Measurements from ENCODE around the gene PPP2R5C.

The PPP2R5C gene

DNA sequence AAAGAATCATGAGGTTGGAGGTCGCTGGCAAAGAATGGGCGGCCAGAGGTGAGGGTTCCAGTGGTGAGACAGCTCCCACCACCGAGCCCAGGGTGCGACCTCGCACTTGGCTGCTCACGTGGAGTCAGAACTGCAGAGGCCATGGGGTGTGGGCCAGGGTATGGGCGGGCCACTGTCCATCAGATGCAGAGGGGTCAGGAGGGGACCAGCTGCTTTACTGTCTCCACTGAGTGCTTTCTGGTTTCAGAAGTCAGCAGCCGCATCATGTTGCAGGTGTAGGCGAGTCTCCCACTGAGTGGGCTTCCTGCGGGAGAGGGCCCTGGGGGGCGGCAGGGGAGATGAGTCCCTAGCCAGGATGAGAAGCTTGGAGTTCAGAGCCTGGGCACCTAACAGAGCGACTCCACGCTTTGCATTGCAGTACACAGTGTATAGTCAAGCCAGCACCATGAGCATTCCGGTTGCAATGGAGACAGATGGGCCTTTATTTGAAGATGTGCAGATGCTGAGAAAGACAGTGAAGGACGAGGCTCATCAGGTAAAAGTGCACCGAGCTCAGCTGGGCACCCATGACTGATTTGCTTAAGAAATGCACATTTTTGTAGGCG lies 156.0 kb downstream of the PPP2R5C start:
- no peak for DNase-seq (ENCODE audit: low read depth)

DNA sequence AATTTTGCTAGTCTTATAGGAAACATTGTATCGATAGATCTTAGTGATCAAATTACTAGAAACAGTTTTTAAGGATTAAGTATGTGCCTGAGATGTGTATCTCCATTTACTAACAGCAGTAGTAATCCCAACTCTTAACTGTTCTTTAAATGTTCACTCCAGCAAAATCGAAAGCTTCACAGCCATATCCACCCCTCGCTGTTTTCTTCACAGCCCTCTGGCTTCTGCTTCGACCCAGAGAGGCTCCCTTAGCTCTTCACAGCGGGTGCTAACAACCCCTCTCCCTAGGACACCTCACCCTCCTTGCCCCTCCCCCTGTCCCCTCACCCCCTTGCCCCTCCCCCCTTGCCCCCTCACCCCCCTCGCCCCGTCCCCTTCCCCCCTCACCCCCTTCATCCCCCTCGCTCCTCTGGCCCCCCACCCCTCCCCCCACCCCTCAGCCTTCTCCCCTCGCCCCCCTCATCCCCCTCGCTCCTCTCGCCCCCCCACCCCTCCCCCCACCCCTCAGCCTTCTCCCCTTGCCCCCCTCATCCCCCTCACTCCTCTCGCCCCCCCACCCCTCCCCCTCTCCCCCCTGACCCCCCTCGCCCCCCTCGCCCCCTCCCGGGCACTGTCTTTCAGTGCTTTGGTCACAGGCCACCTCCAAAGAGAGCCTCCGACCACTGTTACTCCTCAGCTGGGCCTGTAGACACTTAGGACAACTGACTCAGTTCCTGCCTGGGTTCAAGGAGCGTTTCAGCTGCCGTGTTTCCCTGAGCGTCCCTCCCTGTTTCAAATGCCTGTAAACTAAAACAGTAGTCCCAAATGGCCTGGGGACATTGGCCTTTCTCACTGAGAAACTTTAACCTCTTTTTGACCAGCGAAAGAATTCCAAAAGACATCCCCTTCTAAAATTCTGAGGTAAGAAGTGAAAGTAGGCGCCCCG lies 156.8 kb downstream of the PPP2R5C start:
- no peak for DNase-seq (ENCODE audit: low read depth)

DNA sequence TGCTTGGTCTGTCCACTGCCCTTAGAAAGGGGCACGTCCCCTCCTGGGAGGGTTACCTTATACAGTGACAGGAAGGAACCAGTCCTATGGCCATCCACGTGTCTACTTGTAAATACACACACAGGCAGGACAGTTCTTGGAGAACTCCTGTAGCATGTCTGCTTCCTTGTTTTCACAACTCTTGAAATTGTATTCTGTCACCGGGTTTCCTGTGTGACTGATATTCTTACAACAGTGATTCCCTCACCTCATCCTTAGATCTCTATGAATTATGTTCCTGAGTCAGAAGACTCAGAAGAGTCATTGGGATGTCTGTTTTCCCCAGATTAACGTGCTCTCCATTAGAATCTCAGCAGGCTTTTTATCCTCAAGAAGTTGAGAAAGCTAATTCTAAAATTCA lies 158.8 kb downstream of the PPP2R5C start:
- no peak for DNase-seq (ENCODE audit: low read depth)

DNA sequence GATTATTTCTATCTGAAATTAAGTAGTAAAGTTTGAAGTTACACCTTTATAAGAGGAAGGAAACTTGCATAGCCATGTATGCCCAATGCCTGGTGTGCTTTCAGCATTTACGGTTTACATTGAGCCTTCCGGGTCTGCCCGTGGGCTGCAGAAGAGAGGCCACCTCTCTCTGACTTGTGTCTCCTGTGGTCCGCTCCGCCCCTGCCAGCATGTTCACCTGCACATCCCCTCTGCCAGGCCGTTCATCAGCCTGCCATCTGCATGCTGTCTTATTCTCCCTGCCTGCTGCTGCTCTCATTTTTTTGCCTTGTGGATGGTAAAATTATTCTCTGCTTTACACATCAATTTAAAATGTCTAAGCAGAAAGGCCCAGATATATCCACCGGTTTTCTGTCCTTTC lies 161.4 kb downstream of the PPP2R5C start:
- DNase-seq (ENCODE audit: low read depth) = no peak

DNA sequence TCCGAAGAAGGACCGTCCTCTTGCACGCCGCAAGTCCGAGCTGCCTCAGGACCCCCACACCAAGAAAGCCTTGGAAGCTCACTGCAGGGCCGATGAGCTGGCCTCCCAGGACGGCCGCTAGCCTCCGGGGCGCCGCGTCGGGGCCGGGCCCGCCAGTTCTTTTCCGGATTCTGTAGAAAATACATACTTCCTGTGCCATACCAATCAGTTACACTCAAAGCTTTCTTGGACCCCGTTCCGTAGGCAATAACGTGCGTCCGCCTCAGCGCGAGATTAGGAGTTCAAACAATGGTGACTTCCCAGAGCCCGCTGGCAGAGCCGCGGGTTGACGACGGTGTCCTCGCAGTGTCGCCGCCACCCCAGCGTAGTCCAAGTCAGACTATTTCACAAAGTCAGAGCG lies 163.6 kb downstream of the PPP2R5C start:
- no peak for DNase-seq (ENCODE audit: low read depth)

DNA sequence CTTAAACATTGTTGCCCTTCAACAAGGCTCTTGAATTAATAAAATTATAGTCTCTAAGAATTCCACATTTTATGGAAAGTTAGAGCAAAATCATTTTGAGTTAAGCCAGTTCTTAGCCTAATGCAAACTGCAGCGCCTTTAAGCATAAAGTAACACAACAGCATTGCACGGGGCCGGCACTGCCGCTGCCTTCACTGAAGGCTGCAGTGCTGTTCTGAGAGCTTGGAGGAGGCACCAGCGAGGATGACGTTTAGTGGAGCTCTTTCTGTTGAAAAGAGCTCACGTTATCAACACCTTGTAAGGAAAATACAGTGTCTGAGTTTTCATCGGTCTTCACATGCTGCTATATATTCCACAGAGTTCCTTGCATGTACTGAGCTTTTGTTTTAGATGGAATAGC lies 164.6 kb downstream of the PPP2R5C start:
- DNase-seq (ENCODE audit: low read depth) = no peak

GRCh38 chr14:101926620-101927019 lies 165.1 kb downstream of the PPP2R5C start:
- DNase-seq (ENCODE audit: low read depth) = no peak

DNA sequence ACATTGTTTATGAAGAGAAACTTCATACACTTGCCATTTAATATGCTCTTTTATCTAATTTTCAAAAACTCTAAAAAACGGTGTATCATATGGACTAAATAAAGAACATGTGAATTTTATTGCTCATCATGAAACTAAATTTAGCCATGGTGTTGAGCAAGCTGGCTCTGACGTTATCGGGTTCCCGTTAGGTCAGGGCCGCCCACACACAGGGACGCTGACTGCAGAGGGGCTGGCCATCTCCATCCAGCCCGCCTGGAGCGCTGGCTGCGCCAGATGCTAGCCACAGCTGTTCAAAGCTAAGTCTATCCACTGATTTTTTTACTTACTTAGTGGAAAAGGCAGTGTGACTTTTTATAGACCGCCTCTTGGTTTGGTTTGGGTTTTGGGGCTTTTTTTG lies 166.3 kb downstream of the PPP2R5C start:
- DNase-seq (ENCODE audit: low read depth) = no peak

GRCh38 chr14:101928415-101928841 lies 166.9 kb downstream of the PPP2R5C start:
- DNase-seq (ENCODE audit: low read depth) = no peak

- DNase-seq (ENCODE audit: low read depth) = no peak
Observed at GRCh38 chr14:101929096-101929495, 167.6 kb downstream of the PPP2R5C start.

- DNase-seq (ENCODE audit: low read depth) = no peak
Observed at GRCh38 chr14:101929946-101930345, 168.4 kb downstream of the PPP2R5C start.

- no peak for DNase-seq (ENCODE audit: low read depth)
Observed at GRCh38 chr14:101932673-101933072, 171.2 kb downstream of the PPP2R5C start.

DNA sequence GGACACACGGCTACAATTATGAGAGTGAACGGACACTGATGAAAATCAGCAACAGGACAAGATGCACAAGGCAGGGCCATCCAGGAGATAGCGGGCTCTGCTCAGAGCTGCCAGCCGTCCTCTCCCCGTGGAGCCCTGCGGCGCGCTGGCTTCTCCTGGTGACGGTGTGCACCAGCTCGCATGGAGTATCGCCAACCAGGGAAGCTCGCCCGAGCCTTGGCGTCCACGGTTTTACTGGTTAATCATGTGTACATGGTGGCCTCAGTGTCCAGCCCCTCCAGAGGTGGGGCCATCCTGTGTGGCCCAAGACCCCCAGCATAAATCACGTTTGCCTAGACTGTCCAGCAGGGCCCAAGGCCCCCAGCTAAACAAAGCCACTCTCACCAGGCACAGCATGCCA lies 171.7 kb downstream of the PPP2R5C start:
- no peak for DNase-seq (ENCODE audit: low read depth)

DNA sequence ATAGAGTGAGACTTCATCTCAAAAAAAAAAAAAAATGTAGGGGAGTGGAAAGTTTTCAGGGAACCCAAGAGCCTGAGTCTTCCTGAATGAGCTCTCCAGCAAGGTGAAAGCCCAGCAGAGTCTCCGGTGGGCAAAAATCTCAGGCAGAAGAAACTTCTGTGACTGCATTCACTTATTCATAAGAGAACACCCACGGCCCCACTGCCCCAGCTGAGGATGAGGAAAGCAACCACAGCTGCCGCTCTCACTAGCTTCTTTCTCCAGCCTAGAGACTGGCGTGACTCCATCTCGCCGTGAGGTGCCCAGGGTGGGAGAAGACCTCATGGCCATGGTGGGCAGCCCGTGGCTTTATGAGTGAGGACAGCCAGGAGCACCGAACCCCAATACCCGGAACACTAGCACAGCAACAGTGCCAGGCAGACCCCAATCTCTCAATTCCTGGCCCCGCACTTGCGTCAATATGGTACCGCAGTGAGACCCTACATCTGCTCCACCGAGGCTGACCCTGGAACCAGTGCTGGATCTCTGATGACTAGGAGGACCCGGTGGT lies 173.2 kb downstream of the PPP2R5C start:
- DNase-seq (ENCODE audit: low read depth) = no peak

DNA sequence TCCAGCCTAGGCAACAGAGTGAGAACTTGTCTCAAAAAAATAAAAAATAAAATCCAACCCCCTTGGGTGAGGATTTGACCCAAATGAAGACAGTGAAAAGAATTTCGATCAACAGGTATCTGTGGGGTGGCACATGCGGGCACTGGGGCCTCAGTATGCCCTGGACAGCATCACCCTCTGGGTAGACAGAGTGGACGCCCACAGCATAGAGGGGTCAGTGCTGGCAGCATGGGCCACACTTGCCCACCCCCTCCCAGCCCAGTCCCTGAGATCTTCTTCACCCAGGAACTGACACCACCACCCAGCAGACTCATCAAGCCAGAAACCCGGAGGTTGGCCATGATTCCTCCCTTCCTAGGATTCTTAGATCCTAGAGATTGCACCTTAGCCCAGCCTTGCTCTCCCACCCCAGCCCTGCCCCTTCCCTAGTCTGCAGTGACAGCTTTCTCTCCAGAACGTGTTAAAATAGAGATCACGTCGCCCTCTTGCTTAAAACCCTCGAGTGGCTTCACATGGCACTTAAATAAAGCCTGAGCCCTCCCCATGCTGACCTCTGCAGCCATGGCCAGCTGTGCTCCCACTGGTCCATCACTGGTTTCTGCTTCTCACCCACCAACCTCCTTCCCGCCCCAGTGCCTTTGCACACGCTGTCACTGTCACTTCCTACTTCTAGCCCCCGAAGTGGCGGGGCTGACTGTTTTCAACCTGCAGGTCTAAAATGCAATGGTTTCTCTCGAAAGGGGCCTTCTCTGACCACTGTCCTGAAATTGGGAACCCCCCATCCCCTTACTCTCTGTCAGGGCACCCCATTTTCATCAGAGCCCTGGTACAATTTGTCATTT lies 176.6 kb downstream of the PPP2R5C start:
- DNase-seq (ENCODE audit: low read depth) = no peak

DNA sequence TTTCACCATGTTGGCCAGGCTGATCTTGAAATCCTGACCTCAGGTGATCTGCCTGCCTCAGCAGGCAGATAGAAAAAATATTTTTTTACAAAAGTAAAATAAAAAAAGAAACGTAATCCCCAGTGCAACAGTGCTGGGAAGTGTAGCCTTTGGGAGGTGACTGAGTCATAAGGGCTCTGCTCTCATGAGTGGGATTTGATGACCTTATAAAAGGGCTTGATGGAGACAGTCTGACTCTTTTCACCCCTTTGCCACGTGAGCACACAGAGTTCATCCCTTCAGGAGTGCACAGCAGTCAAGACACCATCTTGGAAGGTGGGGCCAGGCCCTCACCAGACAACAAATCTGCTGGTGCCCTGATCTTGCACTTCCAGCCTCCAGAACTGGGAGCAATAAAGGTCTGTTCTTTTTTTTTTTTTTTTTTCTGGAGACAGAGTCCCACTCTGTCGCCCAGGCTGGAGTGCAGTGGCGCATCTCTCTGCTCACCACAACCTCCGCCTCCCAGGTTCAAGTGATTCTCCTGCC lies 178.2 kb downstream of the PPP2R5C start:
- no peak for DNase-seq (ENCODE audit: low read depth)

DNA sequence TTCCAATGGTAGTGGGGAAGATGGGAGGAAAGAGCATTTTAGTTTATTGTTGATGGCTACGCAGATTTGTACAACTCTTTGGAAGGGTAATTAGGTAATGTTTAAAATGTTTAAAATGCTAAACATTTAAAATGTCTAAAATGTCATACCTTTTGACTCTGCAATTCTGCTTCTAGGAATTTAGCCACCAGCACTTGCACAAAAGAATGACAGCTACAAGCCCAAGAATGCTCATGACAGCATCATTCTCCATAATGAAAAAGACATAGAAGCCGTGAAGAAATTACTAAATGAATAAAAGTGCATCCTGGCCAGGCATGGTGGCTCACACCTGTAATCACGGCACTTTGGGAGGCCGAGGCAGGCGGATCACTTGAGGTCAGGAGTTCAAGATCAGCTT lies 182.9 kb downstream of the PPP2R5C start:
- no peak for DNase-seq (ENCODE audit: low read depth)

GRCh38 chr14:101945171-101945570 lies 183.7 kb downstream of the PPP2R5C start:
- DNase-seq (ENCODE audit: low read depth) = no peak

DNA sequence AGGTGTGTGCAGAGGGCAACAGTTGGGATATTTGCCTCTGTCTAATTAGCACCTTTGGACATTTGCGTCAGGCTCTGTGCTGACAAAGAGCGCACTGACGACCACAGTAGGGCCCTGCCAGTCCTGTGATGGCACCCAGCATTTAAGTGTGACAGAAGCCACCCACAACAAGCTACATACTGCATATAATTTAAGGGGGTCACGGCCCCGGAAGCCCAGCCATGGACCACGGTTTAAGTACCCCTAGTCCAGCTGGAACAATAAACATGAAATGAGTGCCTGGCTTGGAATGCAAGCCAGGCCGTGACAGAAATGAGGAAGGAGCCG lies 186.0 kb downstream of the PPP2R5C start:
- no peak for DNase-seq (ENCODE audit: low read depth)

DNA sequence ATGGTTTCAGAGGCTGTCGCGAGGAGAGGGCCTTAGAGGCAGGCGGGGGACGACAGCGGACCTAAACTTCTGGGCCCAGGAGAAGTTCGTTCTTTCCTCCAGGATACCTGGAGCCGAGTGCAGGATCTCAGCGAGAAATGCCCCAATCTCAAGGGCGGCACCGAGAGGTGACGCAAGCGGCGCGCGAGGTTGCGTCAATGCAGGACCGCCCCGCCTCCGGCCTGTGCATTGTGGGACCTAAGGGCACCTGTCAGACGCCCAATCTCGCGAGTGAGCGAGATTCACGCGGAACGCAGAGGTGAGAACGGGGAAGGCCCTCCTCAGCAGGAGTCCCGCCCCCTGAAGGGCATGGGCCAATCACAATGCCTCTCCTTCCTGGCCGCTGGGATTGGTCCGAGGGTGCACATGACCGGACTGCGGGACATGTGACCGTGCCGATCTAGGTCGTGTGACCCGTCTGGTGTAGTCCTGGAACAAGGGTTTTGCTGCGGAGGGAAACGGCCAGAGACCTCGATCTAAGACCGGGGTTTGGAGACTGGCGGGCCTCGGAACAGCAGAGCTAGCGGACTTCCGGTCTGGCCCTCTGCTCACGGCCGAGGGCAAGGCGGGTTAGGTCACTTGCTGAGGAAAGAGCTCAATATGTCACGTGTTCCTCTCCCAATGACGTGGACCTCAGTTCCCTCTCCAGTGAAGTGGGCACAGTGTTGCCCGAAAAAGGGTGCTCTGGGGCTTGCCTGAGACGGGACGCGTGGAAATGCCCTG lies 186.6 kb downstream of the PPP2R5C start:
- peak; percentile 93 for DNase-seq (ENCODE audit: low read depth)

GRCh38 chr14:101948666-101949216 lies 187.2 kb downstream of the PPP2R5C start:
- DNase-seq (ENCODE audit: low read depth) = no peak
